Spleen (tissue), 11 donors: ENCODE data around the gene KRT39. TPM values are rescaled to one million over a fixed set of nuclear protein-coding genes. Genes with fewer than 3 reads are reported as not detected.

ENCODE experiments used
- DNase-seq: peaks from one replicate; pipeline ENCODE4 v3.0.0-alpha.2; 2020
- H3K27ac ChIP-seq, 8 donors: fragments of 200-600 bp; sonication (generic) in 7 of 8; 1 replicate in 4 of 8; 2 replicates in 4 of 8; pipeline versions ENCODE4 v1.5.0 to v1.8.0; 2016 to 2021; ENCODE audit warnings: inconsistent platforms in 4 of 8, mild to moderate bottlenecking in 4 of 8, moderate library complexity in 1 of 8
- H3K27me3 ChIP-seq, 7 donors: fragments of 200-600 bp; sonication (generic) in 6 of 7; replicated peaks in 1 of 7; 1 replicate in 4 of 7; 2 replicates in 3 of 7; pipeline versions ENCODE4 v1.5.0 to v1.8.0; 2016 to 2021; ENCODE audit warnings: inconsistent platforms in 3 of 7, mild to moderate bottlenecking in 1 of 7
- H3K36me3 ChIP-seq, 6 donors: fragments of 200-600 bp; sonication (generic) in 5 of 6; 1 replicate in 4 of 6; 2 replicates in 2 of 6; pipeline versions ENCODE4 v1.5.0 to v1.8.0; 2016 to 2021; ENCODE audit warnings: inconsistent platforms in 2 of 6
- H3K4me1 ChIP-seq, 6 donors: fragments of 200-600 bp; sonication (generic) in 5 of 6; 1 replicate in 3 of 6; 2 replicates in 3 of 6; pipeline versions ENCODE4 v1.5.0 to v1.8.0; 2016 to 2021; ENCODE audit warnings: inconsistent platforms in 3 of 6
- H3K4me3 ChIP-seq, 8 donors: fragments of 200-600 bp; sonication (generic) in 7 of 8; 1 replicate in 4 of 8; 2 replicates in 4 of 8; pipeline versions ENCODE4 v1.5.0 to v1.8.0; 2016 to 2021; ENCODE audit warnings: inconsistent platforms in 4 of 8, mild to moderate bottlenecking in 4 of 8, moderate library complexity in 2 of 8
- H3K9me3 ChIP-seq, 8 donors: fragments of 200-600 bp; sonication (generic) in 7 of 8; 1 replicate in 4 of 8; 2 replicates in 4 of 8; pipeline versions ENCODE4 v1.5.0 to v1.8.0; 2016 to 2021; ENCODE audit warnings: inconsistent platforms in 4 of 8
- POLR2A ChIP-seq, 3 donors: fragments of 450-650 bp; IDR thresholded peaks; one replicate each; pipeline ENCODE4 v1.5.1; 2017; ENCODE audit warnings: antibody characterized with exemption in 3 of 3, mild to moderate bottlenecking in 1 of 3
- POLR2AphosphoS5 ChIP-seq, 3 donors: sonication (generic); formaldehyde crosslinking; IDR thresholded peaks; one replicate each; pipeline ENCODE4 v1.5.1; 2017; ENCODE audit warnings: antibody characterized with exemption in 3 of 3
- WGBS, 5 donors: extraction: QIAGEN DNeasy Blood & Tissue Kit in 3 of 5; methylation state at CpG; one replicate each; pipeline versions ENCODE4 v1.1.5 to v1.1.7; 2013 to 2018; 5-methylcytosine and 5-hydroxymethylcytosine counted together
- intact Hi-C: fragments of 100-400 bp; cut with DNase I; formaldehyde crosslinking; loops from one replicate; pipeline ENCODE4 v1.15.0; 2023; ENCODE audit warnings: low total_unique reads
- polyA plus RNA-seq, 3 donors: library from polyadenylated mRNA; stranded (reverse); fragments of 200-250 nt; gene quantifications; one replicate each; pipeline ENCODE4 v1.2.1, GENCODE V29; 2013
- total RNA-seq, 7 donors: library from RNA; depleted of rRNA in 3 of 7; stranded (reverse); fragments of >200 nt in 3 of 7; fragmentation: NEBNext Ultra II Directional in 4 of 7; extraction: Animal tissue kit (Norgen Biotek cat#: 25700) in 4 of 7; gene quantifications; one replicate each; pipeline versions ENCODE4 v1.1.0 to v1.2.1, GENCODE V29; 2016 to 2021
- TF ChIP-seq, protein P1 (sequence below), 11 experiments: fragments of 200-600 bp in 7 of 11; fragments of 450-650 bp in 4 of 11; sonication (generic) in 4 of 11; IDR thresholded peaks in 8 of 11; conservative IDR thresholded peaks in 3 of 11; 1 replicate in 7 of 11; 2 replicates in 4 of 11; pipeline versions ENCODE4 v1.4.0 to v1.8.0; 2016 to 2021; ENCODE audit warnings: antibody characterized with exemption in 11 of 11, inconsistent platforms in 4 of 11, mild to moderate bottlenecking in 1 of 11
- donor health status: healthy with polysubstance abuse.
- donor health status: DM: no; HTN: no; CAD: no; lungs with moderate emphysema.
- donor health status: DM: no; HTN: no; CAD: no.
- donor health status: Bipolar disorder and iron deficiency.
- donor health status: healthy.
- donor health status: DM: no; HTN: no; CAD: no.
- donor health status: DM: yes; HTN: yes; CAD: no.

KRT39 gene
- total and polyA plus RNA-seq, 10 donors, result not detected

DNA sequence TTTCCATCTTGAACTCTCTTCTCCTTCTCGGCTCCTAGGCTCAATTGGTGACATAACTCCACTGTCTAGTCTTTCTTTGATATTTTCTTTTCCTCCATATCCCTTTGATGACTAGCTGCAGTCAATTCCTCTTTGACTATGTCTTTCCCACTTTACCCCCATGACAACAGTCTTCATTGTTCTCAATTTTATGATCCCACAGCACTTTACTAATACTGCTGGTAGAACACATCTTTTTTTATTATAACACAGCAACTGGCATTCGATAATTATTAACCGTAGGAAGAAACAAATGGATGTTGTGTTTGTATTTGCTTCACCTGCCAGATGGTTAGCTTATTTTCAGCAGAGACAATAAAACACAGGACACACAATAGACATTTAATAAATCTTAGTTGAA lies 25.9 kb upstream of the KRT39 start:
- intact Hi-C loops, result no loop called here
- Histone ChIP-seq H3K27me3 (peaks cover 0 to 45% (median 0%) of the 10 kb centered on the region in 7 donors), H3K4me1 (peaks cover 0 to under 1% (median 0%) of the 10 kb centered on the region in 6 donors), H3K27ac (no peak overlapping the region), H3K4me3 (no peak overlapping the region), H3K36me3 (no peaks in the 10 kb centered on the region), H3K9me3 (peaks cover 0 to 3% (median 0%) of the 10 kb centered on the region in 8 donors)
- no peak for DNase-seq
- 87 to 94% (median 91%) methylated on average over 3 of the region's 3 CpGs for WGBS, 5 donors
- TF ChIP-seq, protein P1, sequence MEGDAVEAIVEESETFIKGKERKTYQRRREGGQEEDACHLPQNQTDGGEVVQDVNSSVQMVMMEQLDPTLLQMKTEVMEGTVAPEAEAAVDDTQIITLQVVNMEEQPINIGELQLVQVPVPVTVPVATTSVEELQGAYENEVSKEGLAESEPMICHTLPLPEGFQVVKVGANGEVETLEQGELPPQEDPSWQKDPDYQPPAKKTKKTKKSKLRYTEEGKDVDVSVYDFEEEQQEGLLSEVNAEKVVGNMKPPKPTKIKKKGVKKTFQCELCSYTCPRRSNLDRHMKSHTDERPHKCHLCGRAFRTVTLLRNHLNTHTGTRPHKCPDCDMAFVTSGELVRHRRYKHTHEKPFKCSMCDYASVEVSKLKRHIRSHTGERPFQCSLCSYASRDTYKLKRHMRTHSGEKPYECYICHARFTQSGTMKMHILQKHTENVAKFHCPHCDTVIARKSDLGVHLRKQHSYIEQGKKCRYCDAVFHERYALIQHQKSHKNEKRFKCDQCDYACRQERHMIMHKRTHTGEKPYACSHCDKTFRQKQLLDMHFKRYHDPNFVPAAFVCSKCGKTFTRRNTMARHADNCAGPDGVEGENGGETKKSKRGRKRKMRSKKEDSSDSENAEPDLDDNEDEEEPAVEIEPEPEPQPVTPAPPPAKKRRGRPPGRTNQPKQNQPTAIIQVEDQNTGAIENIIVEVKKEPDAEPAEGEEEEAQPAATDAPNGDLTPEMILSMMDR (IDR thresholded peaks at IDR 0.05 in 8 of 11, conservative IDR thresholded peaks at IDR 0.05 in 3 of 11), result no peak
- no peak for TF ChIP-seq POLR2AphosphoS5 (IDR thresholded peaks at IDR 0.05)
- no peak for TF ChIP-seq POLR2A (IDR thresholded peaks at IDR 0.05)

DNA sequence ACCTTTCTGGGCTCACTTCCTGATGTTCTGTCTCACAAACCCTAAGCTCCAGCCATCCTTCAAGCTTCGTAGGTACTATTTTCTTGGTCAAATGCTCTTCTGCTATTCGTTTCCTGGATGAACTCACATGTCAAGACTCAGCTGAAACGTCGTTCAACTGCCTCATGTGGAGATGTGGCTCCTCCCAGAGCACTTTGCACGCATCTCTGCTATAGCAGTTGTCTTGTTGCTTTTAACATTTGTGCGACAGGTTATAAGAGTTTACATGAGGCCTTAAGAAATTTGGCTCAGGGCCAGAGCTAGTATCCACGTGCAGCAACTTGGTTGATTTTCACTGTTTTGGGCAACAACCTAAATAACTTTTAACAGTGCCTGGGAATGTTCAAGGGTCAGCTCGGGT lies 20.2 kb upstream of the KRT39 start:
- 53 to 71% (median 63%) methylated on average over 8 of the region's 8 CpGs for WGBS, 5 donors
- no peak for DNase-seq
- no peak overlapping the region for H3K4me3 ChIP-seq
- intact Hi-C loops, result no loop called here
- H3K27ac ChIP-seq, result no peak overlapping the region
- H3K27me3 ChIP-seq, result peaks cover 0 to 26% (median 0%) of the 10 kb centered on the region in 7 donors
- peaks cover 0 to 6% (median 0%) of the 10 kb centered on the region in 6 donors for H3K4me1 ChIP-seq
- no peaks in the 10 kb centered on the region for H3K36me3 ChIP-seq
- TF ChIP-seq POLR2AphosphoS5 (IDR thresholded peaks at IDR 0.05) (no peak), POLR2A (IDR thresholded peaks at IDR 0.05) (no peak)
- TF ChIP-seq, protein P1 (IDR thresholded peaks at IDR 0.05 in 8 of 11, conservative IDR thresholded peaks at IDR 0.05 in 3 of 11), result no peak
- peaks cover 0 to 3% (median 0%) of the 10 kb centered on the region in 8 donors for H3K9me3 ChIP-seq

DNA sequence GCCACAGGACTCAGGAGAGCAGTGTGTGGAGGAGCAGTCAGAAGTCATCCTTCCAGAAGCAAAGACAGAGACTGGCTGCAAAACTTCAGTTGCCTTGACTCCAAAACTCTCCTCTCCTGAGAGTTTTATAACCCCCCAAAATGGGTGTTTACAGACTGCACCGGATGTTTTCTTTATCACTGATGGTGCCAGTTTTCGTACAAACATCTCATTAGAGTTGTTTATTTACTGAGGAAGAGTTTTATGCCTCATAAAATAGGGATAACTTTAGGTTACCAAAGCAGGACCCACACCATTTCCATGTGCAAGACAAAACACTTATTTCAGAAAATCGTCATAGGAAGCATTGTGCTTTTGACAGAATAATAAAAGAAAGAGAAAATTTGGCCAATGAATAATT lies 17.5 kb upstream of the KRT39 start, which contains the start of gene KRT40:
Gene KRT40, minus strand, starts transcription at position 101 of the 400 bp plus-strand sequence. Its CDS starts 53 bp downstream, at position 48.
- peaks cover 0 to 17% (median 0%) of the 10 kb centered on the region in 7 donors for H3K27me3 ChIP-seq
- no peaks in the 10 kb centered on the region for H3K36me3 ChIP-seq
- H3K4me3 ChIP-seq, result no peak within 1 kb of the TSS
- DNase-seq, result no peak
- H3K27ac ChIP-seq, result no peak within 1 kb of the TSS
- intact Hi-C loops, result no loop called here
- TF ChIP-seq POLR2AphosphoS5 (IDR thresholded peaks at IDR 0.05) (no peak), POLR2A (IDR thresholded peaks at IDR 0.05) (no peak)
- TF ChIP-seq, protein P1 (IDR thresholded peaks at IDR 0.05 in 8 of 11, conservative IDR thresholded peaks at IDR 0.05 in 3 of 11), result no peak
- peaks cover 0 to 6% (median 0%) of the 10 kb centered on the region in 6 donors for H3K4me1 ChIP-seq
- 42 to 64% (median 56%) methylated on average over 3 of the region's 3 CpGs for WGBS, 5 donors
- no peaks in the 10 kb centered on the region for H3K9me3 ChIP-seq

DNA sequence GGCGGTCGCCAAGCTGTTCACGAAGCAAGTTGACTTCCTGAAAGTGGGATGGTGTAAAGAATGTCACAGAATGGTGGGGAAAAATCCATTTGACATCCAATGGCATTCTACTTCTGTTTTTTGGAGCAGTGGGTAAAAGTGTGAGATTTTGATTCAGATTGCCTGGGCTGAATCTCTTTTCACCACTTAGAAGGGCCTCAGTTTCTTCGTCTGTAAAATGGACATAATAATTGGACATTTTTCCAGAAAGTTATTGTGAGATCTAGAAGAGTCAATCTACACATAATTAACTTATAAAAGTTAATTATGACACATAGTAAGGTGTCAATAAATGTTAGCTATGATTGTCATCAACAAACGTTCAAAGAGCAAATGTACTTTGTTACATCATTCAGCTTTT lies 14.4 kb upstream of the KRT39 start:
- Histone ChIP-seq H3K27me3 (peaks cover 0 to 27% (median 0%) of the 10 kb centered on the region in 7 donors), H3K36me3 (no peaks in the 10 kb centered on the region), H3K4me1 (no peaks in the 10 kb centered on the region), H3K9me3 (no peaks in the 10 kb centered on the region), H3K4me3 (no peak overlapping the region), H3K27ac (no peak overlapping the region)
- TF ChIP-seq, protein P1 (IDR thresholded peaks at IDR 0.05 in 8 of 11, conservative IDR thresholded peaks at IDR 0.05 in 3 of 11), result no peak
- 56 to 70% (median 63%) methylated on average over 5 of the region's 5 CpGs for WGBS, 5 donors
- no peak for DNase-seq
- intact Hi-C loops, result no loop called here
